ENCODE results near the gene OPN5. TPM values are rescaled to one million over a fixed set of nuclear protein-coding genes. Genes with fewer than 3 reads are reported as not detected.
"Not testable (repeated sequence)": the region's sequence is repeated elsewhere in the genome, so short reads cannot be mapped to it uniquely, and the experiment has no call there.

Gene OPN5
- total RNA-seq, 1 donor from 2014 or later = not detected

- Histone ChIP-seq H3K27ac (no peak overlapping the region), H3K27me3 (no peaks in the 10 kb centered on the region), H3K9me3 (no peaks in the 10 kb centered on the region), H3K4me3 (no peak overlapping the region), H3K4me1 (no peaks in the 10 kb centered on the region), H3K36me3 (no peaks in the 10 kb centered on the region)
- intact Hi-C loops (cut with DNase I) = no loop called here
- DNase-seq (ENCODE audit: low spot score in 2 of 2) = no peak
- TF ChIP-seq CTCF (IDR thresholded peaks at IDR 0.05) = no peak
These were observed 41.1 kb upstream of the OPN5 start for GRCh38 chr6:47740714-47741113.

GRCh38 chr6:47741807-47742206, 40.0 kb upstream of the OPN5 start:
- DNase-seq (ENCODE audit: low spot score in 2 of 2) = no peak
- intact Hi-C loops (cut with DNase I) = no loop called here
- Histone ChIP-seq H3K4me3 (no peak overlapping the region), H3K9me3 (no peaks in the 10 kb centered on the region), H3K27me3 (no peaks in the 10 kb centered on the region), H3K36me3 (no peaks in the 10 kb centered on the region), H3K27ac (no peak overlapping the region), H3K4me1 (no peaks in the 10 kb centered on the region)
- no peak for TF ChIP-seq CTCF (IDR thresholded peaks at IDR 0.05)

GRCh38 chr6:47743744-47744143, 38.1 kb upstream of the OPN5 start:
- Histone ChIP-seq H3K27ac (no peak overlapping the region), H3K27me3 (no peaks in the 10 kb centered on the region), H3K9me3 (no peaks in the 10 kb centered on the region), H3K4me1 (no peaks in the 10 kb centered on the region), H3K4me3 (no peak overlapping the region), H3K36me3 (no peaks in the 10 kb centered on the region)
- no peak for TF ChIP-seq CTCF (IDR thresholded peaks at IDR 0.05)
- DNase-seq (ENCODE audit: low spot score in 2 of 2) = no peak
- intact Hi-C loops (cut with DNase I) = no loop called here

GRCh38 chr6:47745269-47745668, 36.6 kb upstream of the OPN5 start:
- DNase-seq (ENCODE audit: low spot score in 2 of 2); intact Hi-C loops (cut with DNase I); H3K36me3 ChIP-seq; H3K9me3 ChIP-seq; H3K27me3 ChIP-seq; H3K4me1 ChIP-seq; H3K27ac ChIP-seq; H3K4me3 ChIP-seq: not testable (repeated sequence)

- intact Hi-C loops (cut with DNase I) = no loop called here
- H3K27ac ChIP-seq = no peak overlapping the region
- TF ChIP-seq CTCF (IDR thresholded peaks at IDR 0.05) = no peak
- H3K27me3 ChIP-seq = no peaks in the 10 kb centered on the region
- no peaks in the 10 kb centered on the region for H3K4me1 ChIP-seq
- DNase-seq (ENCODE audit: low spot score in 2 of 2) = no peak
- no peaks in the 10 kb centered on the region for H3K36me3 ChIP-seq
- H3K4me3 ChIP-seq = no peak overlapping the region
- H3K9me3 ChIP-seq = no peaks in the 10 kb centered on the region
These were observed 32.1 kb upstream of the OPN5 start for GRCh38 chr6:47749757-47750156.

GRCh38 chr6:47752801-47753200, 29.0 kb upstream of the OPN5 start:
- intact Hi-C loops (cut with DNase I) = no loop called here
- H3K4me3 ChIP-seq = no peak overlapping the region
- H3K9me3 ChIP-seq = no peaks in the 10 kb centered on the region
- H3K27me3 ChIP-seq = no peaks in the 10 kb centered on the region
- H3K36me3 ChIP-seq = no peaks in the 10 kb centered on the region
- TF ChIP-seq CTCF (IDR thresholded peaks at IDR 0.05) = no peak
- no peak for DNase-seq (ENCODE audit: low spot score in 2 of 2)
- H3K4me1 ChIP-seq = no peaks in the 10 kb centered on the region
- no peak overlapping the region for H3K27ac ChIP-seq
